Hepatocyte (in vitro differentiated cells): ENCODE measurements around the gene MROH2B. TPM values are rescaled to one million over a fixed set of nuclear protein-coding genes. Genes with fewer than 3 reads are reported as not detected.
A peak's percentile ranks its signal among the peaks of the same experiment; 100 is the strongest.

ENCODE experiments used
- DNase-seq: peaks from one replicate; pipeline ENCODE4 v3.0.0-alpha.2; 2016; ENCODE audit warnings: low spot score
- H2AFZ ChIP-seq: fragments of 200-600 bp; sonication (generic); 2 replicates; pipeline ENCODE4 v1.6.0; 2016; ENCODE audit warnings: antibody characterized with exemption, mild to moderate bottlenecking
- H3K27ac ChIP-seq: fragments of 200-600 bp; sonication (generic); 2 replicates; pipeline ENCODE4 v1.5.1; 2016; ENCODE audit warnings: mild to moderate bottlenecking
- H3K27me3 ChIP-seq: fragments of 200-600 bp; sonication (generic); 2 replicates; pipeline ENCODE4 v1.6.1; 2016
- H3K36me3 ChIP-seq: fragments of 200-600 bp; sonication (generic); replicated peaks from 2 replicates; pipeline ENCODE4 v1.5.1; 2016; ENCODE audit warnings: low read depth; ENCODE audit not compliant: insufficient read depth
- H3K4me1 ChIP-seq: fragments of 200-600 bp; sonication (generic); 2 replicates; pipeline ENCODE4 v1.5.1; 2016; ENCODE audit warnings: mild to moderate bottlenecking, moderate library complexity; ENCODE audit not compliant: insufficient read depth
- H3K4me2 ChIP-seq: fragments of 200-600 bp; sonication (generic); 2 replicates; pipeline ENCODE4 v1.6.0; 2016
- H3K4me3 ChIP-seq: fragments of 200-600 bp; sonication (generic); 2 replicates; pipeline ENCODE4 v1.5.1; 2016; ENCODE audit warnings: mild to moderate bottlenecking
- H3K79me2 ChIP-seq: fragments of 200-600 bp; sonication (generic); 2 replicates; pipeline ENCODE4 v1.6.0; 2017; ENCODE audit warnings: mild to moderate bottlenecking
- H3K9me2 ChIP-seq: fragments of 200-600 bp; sonication (generic); replicated peaks from 2 replicates; pipeline ENCODE4 v1.6.0; 2017; ENCODE audit warnings: mild to moderate bottlenecking; ENCODE audit not compliant: insufficient read depth
- H3K9me3 ChIP-seq: fragments of 200-600 bp; sonication (generic); 2 replicates; pipeline ENCODE4 v1.5.1; 2016; ENCODE audit warnings: low read depth, mild to moderate bottlenecking
- H4K20me1 ChIP-seq: fragments of 200-600 bp; sonication (generic); 2 replicates; pipeline ENCODE4 v1.6.0; 2016; ENCODE audit warnings: mild to moderate bottlenecking; ENCODE audit not compliant: insufficient read depth, poor library complexity, severe bottlenecking
- CTCF ChIP-seq: fragments of 200-600 bp; sonication (generic); IDR thresholded peaks from 2 replicates; pipeline ENCODE4 v1.5.1; 2016; ENCODE audit warnings: antibody characterized with exemption, mild to moderate bottlenecking; ENCODE audit not compliant: poor library complexity
- EZH2 ChIP-seq: fragments of 200-600 bp; sonication (generic); IDR thresholded peaks from 2 replicates; pipeline ENCODE4 v1.6.1; 2016; ENCODE audit warnings: antibody characterized with exemption, mild to moderate bottlenecking, borderline replicate concordance
- EZH2phosphoT487 ChIP-seq: fragments of 200-600 bp; sonication (generic); IDR thresholded peaks from one replicate; pipeline ENCODE4 v1.6.1; 2018; ENCODE audit warnings: antibody characterized with exemption, mild to moderate bottlenecking, low read depth, moderate library complexity; ENCODE audit not compliant: unreplicated experiment, severe bottlenecking
- WGBS: methylation state at CpG from one replicate; pipeline ENCODE4 v1.1.6; 2016; ENCODE audit warnings: low lambda C conversion rate; ENCODE audit errors: missing lambda C conversion rate; 5-methylcytosine and 5-hydroxymethylcytosine counted together
- polyA plus RNA-seq: library from polyadenylated mRNA; unstranded; fragments of >200 nt; fragmentation: Nextera tagmentation; extraction: Ambion mirVana; gene quantifications from 2 replicates; pipeline ENCODE4 v1.2.1, GENCODE V29; 2016
- total RNA-seq: library from RNA; depleted of rRNA; stranded (reverse); fragments of >200 nt; gene quantifications from 2 replicates; pipeline ENCODE4 v1.2.3, GENCODE V29; 2014

MROH2B gene
- total and polyA plus RNA-seq, 2 experiments from 2014 or later: not detected

GRCh38 chr5:41087461-41087860 lies 16.3 kb upstream of the MROH2B start:
- no peaks in the 10 kb centered on the region for H3K79me2 ChIP-seq
- H3K36me3 ChIP-seq: no peaks in the 10 kb centered on the region
- 79% methylated on average over 2 of the region's 2 CpGs for WGBS
- no peaks in the 10 kb centered on the region for H4K20me1 ChIP-seq
- no peak for TF ChIP-seq EZH2
- TF ChIP-seq CTCF: no peak
- H3K9me3 ChIP-seq: no peaks in the 10 kb centered on the region
- H2AFZ ChIP-seq: no peak overlapping the region
- H3K4me2 ChIP-seq: peak overlapping the region; percentile 17
- no peaks in the 10 kb centered on the region for H3K9me2 ChIP-seq
- no peaks in the 10 kb centered on the region for H3K27me3 ChIP-seq
- no peaks in the 10 kb centered on the region for H3K4me1 ChIP-seq
- no peak overlapping the region for H3K27ac ChIP-seq
- DNase-seq: no peak
- no peak overlapping the region for H3K4me3 ChIP-seq

GRCh38 chr5:41083306-41083705 lies 12.2 kb upstream of the MROH2B start:
- WGBS: 70% methylated on average over 7 of the region's 7 CpGs
- Histone ChIP-seq H3K4me1 (no peaks in the 10 kb centered on the region), H3K4me3 (no peak overlapping the region), H3K9me2 (no peaks in the 10 kb centered on the region), H3K79me2 (no peaks in the 10 kb centered on the region), H3K27ac (no peak overlapping the region), H3K4me2 (no peak overlapping the region), H2AFZ (no peak overlapping the region), H3K36me3 (no peaks in the 10 kb centered on the region), H4K20me1 (no peaks in the 10 kb centered on the region), H3K27me3 (no peaks in the 10 kb centered on the region), H3K9me3 (peaks cover 3% of the 10 kb centered on the region)
- TF ChIP-seq CTCF: no peak
- no peak for TF ChIP-seq EZH2phosphoT487
- TF ChIP-seq EZH2: no peak
- DNase-seq: no peak

GRCh38 chr5:41071975-41072374 lies 833 bp upstream of the MROH2B start:
- H3K27ac ChIP-seq: no peak overlapping the region
- no peak overlapping the region for H3K4me2 ChIP-seq
- H2AFZ ChIP-seq: no peak overlapping the region
- H3K4me3 ChIP-seq: no peak overlapping the region
- H4K20me1 ChIP-seq: no peaks in the 10 kb centered on the region
- H3K36me3 ChIP-seq: no peaks in the 10 kb centered on the region
- TF ChIP-seq EZH2: no peak
- no peak for TF ChIP-seq EZH2phosphoT487
- no peak for TF ChIP-seq CTCF
- no peak for DNase-seq
- no peaks in the 10 kb centered on the region for H3K9me2 ChIP-seq
- H3K27me3 ChIP-seq: no peaks in the 10 kb centered on the region
- WGBS: 82% methylated on average over 2 of the region's 2 CpGs
- no peaks in the 10 kb centered on the region for H3K79me2 ChIP-seq
- no peaks in the 10 kb centered on the region for H3K4me1 ChIP-seq
- no peaks in the 10 kb centered on the region for H3K9me3 ChIP-seq
